Common myeloid progenitor, CD34-positive (primary cell): ENCODE measurements around the gene ARF1.

Experiments
- CTCF ChIA-PET: fragments of 350-600 bp; sonication (Branson Sonifier 250); formaldehyde crosslinking; loops from one replicate; lab custom pipeline; 2021; ENCODE audit warnings: antibody characterized with exemption; lab: Charles Lee
- POLR2A ChIA-PET: fragments of 350-600 bp; sonication (Branson Sonifier 250); formaldehyde crosslinking; loops from one replicate; lab custom pipeline; 2021; ENCODE audit warnings: antibody characterized with exemption; lab: Charles Lee
- DNase-seq, 3 donors: peaks; one replicate each; pipeline versions ENCODE4 v3.0.0 to v3.0.0-alpha.2; 2013
- H3K27ac ChIP-seq, 2 experiments: 1 replicate in 1 of 2; 2 replicates in 1 of 2; pipeline ENCODE4 v1.7.0; 2013; ENCODE audit warnings: inconsistent platforms in 2 of 2, low read length in 2 of 2, mild to moderate bottlenecking in 2 of 2, low read depth in 1 of 2, moderate library complexity in 1 of 2; ENCODE audit not compliant: severe bottlenecking in 2 of 2, insufficient read depth in 1 of 2, poor library complexity in 1 of 2
- H3K27me3 ChIP-seq, 5 experiments: replicated peaks in 2 of 5; 1 replicate in 3 of 5; 2 replicates in 2 of 5; pipeline versions ENCODE4 v1.6.1 to v1.7.0; 2013; ENCODE audit warnings: low read length in 4 of 5, mild to moderate bottlenecking in 2 of 5, moderate library complexity in 2 of 5, inconsistent platforms in 1 of 5; ENCODE audit not compliant: insufficient read depth in 5 of 5, control insufficient read depth in 4 of 5
- H3K36me3 ChIP-seq, 4 experiments: 1 replicate in 2 of 4; 2 replicates in 2 of 4; pipeline versions ENCODE4 v1.6.1 to v1.7.0; 2013; ENCODE audit warnings: low read length in 3 of 4, control low read depth in 1 of 4, mild to moderate bottlenecking in 1 of 4; ENCODE audit not compliant: control insufficient read depth in 4 of 4, insufficient read depth in 4 of 4
- H3K4me1 ChIP-seq, 4 experiments: 1 replicate in 3 of 4; 2 replicates in 1 of 4; pipeline versions ENCODE4 v1.6.1 to v1.7.1; 2013; ENCODE audit warnings: low read length in 3 of 4, mild to moderate bottlenecking in 3 of 4, control low read depth in 1 of 4, inconsistent platforms in 1 of 4, moderate library complexity in 1 of 4; ENCODE audit not compliant: control insufficient read depth in 4 of 4, insufficient read depth in 4 of 4; ENCODE audit errors: control extremely low read depth in 1 of 4
- H3K4me3 ChIP-seq, 7 experiments: 1 replicate in 4 of 7; 2 replicates in 3 of 7; pipeline versions ENCODE4 v1.5.1 to v1.7.0; 2013; ENCODE audit warnings: mild to moderate bottlenecking in 7 of 7, low read length in 6 of 7, moderate library complexity in 6 of 7, inconsistent platforms in 2 of 7, low read depth in 2 of 7, control low read depth in 1 of 7; ENCODE audit not compliant: insufficient read depth in 4 of 7, control insufficient read depth in 1 of 7; ENCODE audit errors: extremely low read depth in 1 of 7
- H3K9me3 ChIP-seq, 5 experiments: 1 replicate in 4 of 5; 2 replicates in 1 of 5; pipeline versions ENCODE4 v1.6.1 to v1.7.1; 2013; ENCODE audit warnings: low read length in 4 of 5, mild to moderate bottlenecking in 2 of 5, inconsistent platforms in 1 of 5, low read depth in 1 of 5, moderate library complexity in 1 of 5; ENCODE audit not compliant: control insufficient read depth in 4 of 5, insufficient read depth in 2 of 5; ENCODE audit errors: control extremely low read depth in 1 of 5
- WGBS: methylation state at CpG from one replicate; pipeline ENCODE4 v1.1.5; 2013; ENCODE audit not compliant: insufficient coverage; 5-methylcytosine and 5-hydroxymethylcytosine counted together

The ARF1 gene

DNA sequence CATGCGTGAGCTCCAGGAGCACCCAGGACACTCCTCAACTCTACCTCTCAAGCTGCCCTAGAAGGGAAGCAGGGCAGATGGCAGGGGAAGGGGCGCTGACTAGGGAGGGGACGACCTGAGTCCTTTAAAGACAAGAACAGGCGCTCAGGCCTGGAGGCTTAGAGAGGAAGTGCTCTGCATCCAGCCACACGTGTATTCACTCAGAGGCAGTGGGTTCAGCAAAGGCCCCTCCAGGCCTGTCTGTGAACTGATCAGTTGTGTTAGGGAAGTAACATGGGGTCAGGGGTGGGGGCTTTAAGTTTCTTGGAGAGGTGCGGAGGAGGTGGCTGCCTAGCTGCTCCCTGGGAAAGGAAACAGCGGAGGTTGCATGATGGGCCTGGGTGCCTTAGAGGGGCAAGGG, 37.1 kb upstream of the ARF1 start:
- Histone ChIP-seq H3K4me3 (no peak overlapping the region), H3K4me1 (no peaks in the 10 kb centered on the region), H3K36me3 (no peaks in the 10 kb centered on the region), H3K27me3 (peaks cover 0 to 16% (median 9%) of the 10 kb centered on the region in 5 experiments), H3K9me3 (no peaks in the 10 kb centered on the region), H3K27ac (no peak overlapping the region)
- no peak for DNase-seq
- POLR2A ChIA-PET, result no interaction called here
- CTCF ChIA-PET, result no interaction called here
- 94% methylated on average over 7 of the region's 7 CpGs for WGBS

- Histone ChIP-seq H3K9me3 (peaks cover 0 to 3% (median 0%) of the 10 kb centered on the region in 5 experiments), H3K4me1 (no peaks in the 10 kb centered on the region), H3K27ac (no peak overlapping the region), H3K4me3 (no peak overlapping the region), H3K27me3 (peaks cover 0 to 17% (median 8%) of the 10 kb centered on the region in 5 experiments), H3K36me3 (no peaks in the 10 kb centered on the region)
- 97% methylated on average over 9 of the region's 9 CpGs for WGBS
- CTCF ChIA-PET, result no interaction called here
- POLR2A ChIA-PET, result no interaction called here
- DNase-seq, result no peak
These were observed 36.6 kb upstream of the ARF1 start for GRCh38 chr1:228045871-228046270.

- 90% methylated on average over 8 of the region's 8 CpGs for whole genome bisulfite sequencing
- Histone ChIP-seq H3K36me3 (no peaks in the 10 kb centered on the region), H3K27ac (no peak overlapping the region), H3K4me1 (no peaks in the 10 kb centered on the region), H3K27me3 (peaks cover 0 to 11% (median 1%) of the 10 kb centered on the region in 5 experiments), H3K4me3 (no peak overlapping the region), H3K9me3 (peaks cover 0 to 5% (median 2%) of the 10 kb centered on the region in 5 experiments)
- POLR2A ChIA-PET, result no interaction called here
- CTCF ChIA-PET, result no interaction called here
- no peak for DNase-seq
These were observed 35.9 kb upstream of the ARF1 start for GRCh38 chr1:228046421-228047182.

DNA sequence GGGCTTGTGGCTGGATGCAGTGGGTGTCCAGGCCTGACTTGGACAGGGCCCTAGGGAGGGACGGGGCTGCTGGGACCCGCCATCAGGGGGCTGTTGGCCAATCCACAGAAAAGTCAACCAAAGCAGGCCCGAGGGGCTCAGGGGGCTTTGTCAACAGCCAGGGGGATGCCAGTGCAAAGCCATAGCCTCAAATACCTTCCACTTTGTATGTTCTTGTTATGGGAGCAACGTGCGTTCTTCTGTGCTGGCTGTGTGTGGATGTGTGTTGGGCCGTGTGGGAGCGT, 35.4 kb upstream of the ARF1 start:
- Histone ChIP-seq H3K27me3 (peaks cover 0 to 11% (median 0%) of the 10 kb centered on the region in 5 experiments), H3K27ac (no peak overlapping the region), H3K4me1 (no peaks in the 10 kb centered on the region), H3K9me3 (peaks cover 0 to 5% (median 2%) of the 10 kb centered on the region in 5 experiments), H3K4me3 (no peak overlapping the region), H3K36me3 (no peaks in the 10 kb centered on the region)
- ChIA-PET POLR2A (no interaction called here), CTCF (no interaction called here)
- WGBS, result 100% methylated on average over 2 of the region's 7 CpGs
- DNase-seq, result no peak

GRCh38 chr1:228048120-228048519, 34.4 kb upstream of the ARF1 start:
- 100% methylated on average over 2 of the region's 5 CpGs for WGBS
- Histone ChIP-seq H3K27me3 (peaks cover 0 to 15% (median 2%) of the 10 kb centered on the region in 5 experiments), H3K27ac (no peak overlapping the region), H3K9me3 (peaks cover 0 to 5% (median 2%) of the 10 kb centered on the region in 5 experiments), H3K4me1 (no peaks in the 10 kb centered on the region), H3K4me3 (no peak overlapping the region), H3K36me3 (no peaks in the 10 kb centered on the region)
- DNase-seq, result no peak
- ChIA-PET POLR2A (interaction anchor here (0.7 kb wide), 1 partner anchor 90 kb away, joined by 3 read pairs; no protein-coding TSS in a partner anchor), CTCF (no interaction called here)

DNA sequence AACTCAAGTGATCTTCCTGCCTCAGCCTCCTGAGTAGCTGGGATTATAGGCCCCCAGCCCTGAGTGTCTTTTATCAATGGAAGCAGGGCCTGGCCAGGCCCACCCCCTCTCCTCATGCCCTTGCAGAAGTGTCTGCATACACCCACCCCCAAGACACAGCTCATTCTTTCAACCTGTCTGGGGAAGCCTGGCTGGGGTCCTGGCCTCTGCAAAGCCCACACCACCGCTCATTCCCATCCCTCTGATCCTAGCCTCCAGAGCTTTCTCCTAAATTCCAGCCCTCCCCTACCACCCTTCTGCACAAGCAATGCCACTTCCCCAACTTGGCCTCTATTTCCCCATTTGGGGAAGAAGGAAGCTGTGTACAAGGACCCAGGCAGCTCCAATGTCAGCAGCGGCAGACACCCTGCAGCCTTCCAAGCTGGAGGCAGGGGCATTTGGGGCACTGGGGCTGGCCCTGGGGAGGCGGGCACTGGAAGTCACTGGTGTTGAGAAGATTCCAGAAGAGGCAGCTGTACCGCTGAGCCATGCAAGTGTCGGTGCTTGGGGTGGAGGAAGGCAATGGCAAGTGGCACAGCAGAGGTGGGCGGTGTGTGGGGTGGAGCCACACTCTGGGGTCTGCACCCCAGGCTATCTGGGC, 33.7 kb upstream of the ARF1 start:
- no peaks in the 10 kb centered on the region for H3K36me3 ChIP-seq
- H3K4me3 ChIP-seq, result no peak overlapping the region
- CTCF ChIA-PET, result no interaction called here
- peaks cover 0 to 15% (median 2%) of the 10 kb centered on the region in 5 experiments for H3K27me3 ChIP-seq
- 83% methylated on average over 4 of the region's 6 CpGs for WGBS
- POLR2A ChIA-PET, result no interaction called here
- H3K27ac ChIP-seq, result no peak overlapping the region
- H3K9me3 ChIP-seq, result peaks cover 0 to 5% (median 2%) of the 10 kb centered on the region in 5 experiments
- no peak for DNase-seq
- no peaks in the 10 kb centered on the region for H3K4me1 ChIP-seq

DNA sequence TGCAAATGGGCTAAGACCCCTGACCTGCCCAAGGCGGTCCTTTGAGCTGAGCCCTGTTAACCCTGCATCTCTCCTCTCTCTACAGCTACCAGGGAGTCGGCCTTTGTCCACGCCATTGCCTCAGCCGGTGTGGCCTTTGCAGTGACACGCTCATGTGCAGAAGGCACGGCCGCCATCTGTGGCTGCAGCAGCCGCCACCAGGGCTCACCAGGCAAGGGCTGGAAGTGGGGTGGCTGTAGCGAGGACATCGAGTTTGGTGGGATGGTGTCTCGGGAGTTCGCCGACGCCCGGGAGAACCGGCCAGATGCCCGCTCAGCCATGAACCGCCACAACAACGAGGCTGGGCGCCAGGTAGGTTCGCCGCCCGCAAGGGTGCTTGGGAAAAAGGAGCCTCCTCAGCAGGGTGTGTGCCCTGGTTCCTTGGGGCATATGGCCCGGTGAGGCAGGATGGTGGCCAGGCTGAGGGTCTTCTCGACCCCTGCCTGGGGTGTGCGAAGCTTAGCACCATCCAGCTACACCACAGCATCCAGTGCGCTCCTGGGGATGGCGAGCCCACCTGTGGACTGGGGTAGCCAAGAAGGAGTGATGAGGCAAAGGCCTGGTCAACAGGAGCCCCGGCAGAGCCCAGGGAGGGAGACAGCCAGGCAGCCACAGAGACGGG, 31.8 kb upstream of the ARF1 start:
- peaks cover under 1 to 14% (median 12%) of the 10 kb centered on the region in 5 experiments for H3K27me3 ChIP-seq
- H3K4me1 ChIP-seq, result no peaks in the 10 kb centered on the region
- DNase-seq, result no peak
- 96% methylated on average over 26 of the region's 30 CpGs for WGBS
- no peak overlapping the region for H3K27ac ChIP-seq
- H3K36me3 ChIP-seq, result no peaks in the 10 kb centered on the region
- H3K9me3 ChIP-seq, result peaks cover 0 to 7% (median 2%) of the 10 kb centered on the region in 5 experiments
- CTCF ChIA-PET, result interaction anchor here (0.8 kb wide), 1 partner anchor 569 kb away, joined by 3 read pairs; no protein-coding TSS in a partner anchor
- no peak overlapping the region for H3K4me3 ChIP-seq
- POLR2A ChIA-PET, result no interaction called here
